ENCODE data around the gene DENND1A.

DENND1A gene

GRCh38 chr9:123702483-123702882 is 227.4 kb downstream of the DENND1A start:
- Histone ChIP-seq H3K4me3 (ENCODE audit: low read depth, low read length) (no peak overlapping the region), H3K27ac (ENCODE audit: low read depth, low read length) (no peak overlapping the region), H3K9ac (ENCODE audit: low read depth, low read length) (no peak overlapping the region), H3K36me3 (ENCODE audit: control insufficient read depth, insufficient read depth, low read length) (no peaks in the 10 kb centered on the region), H3K4me1 (ENCODE audit: control insufficient read depth, insufficient read depth, low read length) (0 out of 2 replicates have a peak, but pooled peaks cover 5% of the 10 kb centered on the region), H3K9me3 (ENCODE audit: control insufficient read depth, insufficient read depth, low read length) (0 out of 2 replicates have a peak, but pooled peaks cover 3% of the 10 kb centered on the region), H3K27me3 (ENCODE audit: control insufficient read depth, insufficient read depth, low read length) (no peaks in the 10 kb centered on the region)

DNA sequence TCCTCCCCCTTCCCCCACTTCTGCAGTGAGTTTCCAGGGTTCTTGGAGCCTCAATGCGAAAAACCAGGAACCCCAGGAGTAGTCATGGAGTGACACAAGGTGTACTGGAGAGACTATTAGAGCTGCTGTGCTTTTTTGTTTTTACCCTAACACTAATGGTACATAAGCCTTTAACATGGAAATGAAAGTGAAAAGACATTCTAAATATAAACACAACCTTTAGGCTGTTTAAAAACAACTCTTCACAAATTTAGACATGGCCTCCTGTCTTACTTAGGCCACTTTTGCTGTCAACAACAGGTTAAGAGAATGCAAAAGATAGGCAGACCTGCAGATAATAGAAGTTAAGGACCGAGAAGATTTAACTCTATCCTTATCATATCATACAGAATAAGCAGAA is 232.2 kb downstream of the DENND1A start:
- peaks cover 5% of the 10 kb centered on the region; the same call in 1 of the 2 replicates for H3K4me1 ChIP-seq (ENCODE audit: control insufficient read depth, insufficient read depth, low read length)
- H3K9me3 ChIP-seq (ENCODE audit: control insufficient read depth, insufficient read depth, low read length) = 0 out of 2 replicates have a peak, but pooled peaks cover 2% of the 10 kb centered on the region
- no peak overlapping the region for H3K27ac ChIP-seq (ENCODE audit: low read depth, low read length)
- H3K27me3 ChIP-seq (ENCODE audit: control insufficient read depth, insufficient read depth, low read length) = no peaks in the 10 kb centered on the region
- H3K4me3 ChIP-seq (ENCODE audit: low read depth, low read length) = no peak overlapping the region
- no peaks in the 10 kb centered on the region for H3K36me3 ChIP-seq (ENCODE audit: control insufficient read depth, insufficient read depth, low read length)
- no peak overlapping the region for H3K9ac ChIP-seq (ENCODE audit: low read depth, low read length)

DNA sequence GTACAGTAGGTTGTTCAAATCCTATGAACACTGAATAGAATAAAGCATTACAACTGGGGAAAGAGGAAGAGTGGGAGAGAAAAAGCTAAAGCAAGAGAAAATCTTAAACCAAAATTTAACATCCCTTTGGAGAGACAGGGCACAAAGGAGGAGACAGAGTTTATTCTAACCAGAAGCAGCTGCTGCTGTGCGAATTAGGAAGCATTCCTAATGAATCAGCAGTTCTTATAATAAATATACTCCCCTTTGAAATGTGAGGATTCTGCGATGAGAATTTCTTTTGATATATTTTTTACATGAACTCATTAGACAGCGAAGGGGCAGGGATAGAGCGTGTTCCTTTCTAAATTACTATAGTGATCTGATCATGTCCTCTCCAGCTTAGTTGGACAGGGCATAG is 233.4 kb downstream of the DENND1A start:
- Histone ChIP-seq H3K9me3 (ENCODE audit: control insufficient read depth, insufficient read depth, low read length) (no peaks in the 10 kb centered on the region), H3K9ac (ENCODE audit: low read depth, low read length) (no peak overlapping the region), H3K4me3 (ENCODE audit: low read depth, low read length) (no peak overlapping the region), H3K36me3 (ENCODE audit: control insufficient read depth, insufficient read depth, low read length) (no peaks in the 10 kb centered on the region), H3K27me3 (ENCODE audit: control insufficient read depth, insufficient read depth, low read length) (no peaks in the 10 kb centered on the region), H3K4me1 (ENCODE audit: control insufficient read depth, insufficient read depth, low read length) (peaks cover 5% of the 10 kb centered on the region; the same call in 1 of the 2 replicates), H3K27ac (ENCODE audit: low read depth, low read length) (no peak overlapping the region)

DNA sequence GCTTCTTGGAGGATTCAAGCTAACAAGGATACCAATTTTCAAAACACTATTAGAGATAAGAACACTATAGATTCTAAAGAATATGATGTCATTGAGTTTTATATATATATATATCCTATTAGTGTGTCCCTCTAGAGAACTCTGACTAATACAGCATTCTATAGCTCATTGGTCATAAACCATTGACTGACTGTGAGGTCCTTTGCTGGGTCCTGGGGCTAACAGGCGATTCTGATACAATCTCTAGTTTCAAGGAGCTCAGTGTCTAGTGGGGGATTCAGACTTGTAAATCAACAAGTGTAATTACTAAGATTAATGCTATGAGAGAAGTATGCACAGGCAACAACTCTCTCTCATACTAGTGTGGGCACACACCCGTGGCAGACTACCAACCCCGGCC is 234.5 kb downstream of the DENND1A start:
- no peak overlapping the region for H3K4me3 ChIP-seq (ENCODE audit: low read depth, low read length)
- no peak overlapping the region for H3K9ac ChIP-seq (ENCODE audit: low read depth, low read length)
- H3K9me3 ChIP-seq (ENCODE audit: control insufficient read depth, insufficient read depth, low read length) = no peaks in the 10 kb centered on the region
- H3K27me3 ChIP-seq (ENCODE audit: control insufficient read depth, insufficient read depth, low read length) = no peaks in the 10 kb centered on the region
- no peak overlapping the region for H3K27ac ChIP-seq (ENCODE audit: low read depth, low read length)
- peaks cover 5% of the 10 kb centered on the region; the same call in 1 of the 2 replicates for H3K4me1 ChIP-seq (ENCODE audit: control insufficient read depth, insufficient read depth, low read length)
- H3K36me3 ChIP-seq (ENCODE audit: control insufficient read depth, insufficient read depth, low read length) = no peaks in the 10 kb centered on the region

DNA sequence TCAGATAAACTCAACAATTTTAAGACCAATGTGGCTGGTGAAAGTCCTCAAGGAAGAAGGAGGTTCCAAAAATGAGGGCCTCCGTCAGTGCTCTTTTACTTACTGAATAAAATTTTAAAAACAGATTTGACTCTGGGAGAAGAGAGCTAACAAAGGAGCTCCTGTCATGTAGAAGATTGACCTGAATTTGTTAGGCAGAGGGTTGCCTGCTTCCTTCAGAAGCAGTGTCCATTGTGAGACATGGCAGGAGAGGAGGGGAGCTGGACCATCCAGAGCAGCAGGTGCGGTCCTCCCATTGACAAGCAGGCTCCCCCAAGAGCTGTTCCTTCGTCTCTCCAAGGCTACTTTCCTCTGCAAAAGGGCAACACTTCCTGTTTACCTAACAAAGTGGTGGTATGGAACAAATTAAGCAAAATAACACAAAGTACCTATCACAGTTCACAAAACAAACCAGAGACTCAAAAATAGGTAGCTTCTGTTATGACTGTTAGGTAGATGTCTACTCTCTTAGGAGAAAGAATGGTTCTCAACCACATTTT is 238.1 kb downstream of the DENND1A start:
- Histone ChIP-seq H3K4me3 (ENCODE audit: low read depth, low read length) (no peak overlapping the region), H3K27ac (ENCODE audit: low read depth, low read length) (no peak overlapping the region), H3K36me3 (ENCODE audit: control insufficient read depth, insufficient read depth, low read length) (no peaks in the 10 kb centered on the region), H3K27me3 (ENCODE audit: control insufficient read depth, insufficient read depth, low read length) (no peaks in the 10 kb centered on the region), H3K4me1 (ENCODE audit: control insufficient read depth, insufficient read depth, low read length) (no peaks in the 10 kb centered on the region; the same call in 1 of the 2 replicates), H3K9ac (ENCODE audit: low read depth, low read length) (no peak overlapping the region), H3K9me3 (ENCODE audit: control insufficient read depth, insufficient read depth, low read length) (no peaks in the 10 kb centered on the region)

- H3K4me3 ChIP-seq (ENCODE audit: low read depth, low read length) = no peak overlapping the region
- no peaks in the 10 kb centered on the region for H3K27me3 ChIP-seq (ENCODE audit: control insufficient read depth, insufficient read depth, low read length)
- no peaks in the 10 kb centered on the region for H3K4me1 ChIP-seq (ENCODE audit: control insufficient read depth, insufficient read depth, low read length)
- H3K36me3 ChIP-seq (ENCODE audit: control insufficient read depth, insufficient read depth, low read length) = no peaks in the 10 kb centered on the region
- no peak overlapping the region for H3K27ac ChIP-seq (ENCODE audit: low read depth, low read length)
- H3K9ac ChIP-seq (ENCODE audit: low read depth, low read length) = no peak overlapping the region
- H3K9me3 ChIP-seq (ENCODE audit: control insufficient read depth, insufficient read depth, low read length) = no peaks in the 10 kb centered on the region
These were observed 240.1 kb downstream of the DENND1A start for GRCh38 chr9:123689701-123690428.

DNA sequence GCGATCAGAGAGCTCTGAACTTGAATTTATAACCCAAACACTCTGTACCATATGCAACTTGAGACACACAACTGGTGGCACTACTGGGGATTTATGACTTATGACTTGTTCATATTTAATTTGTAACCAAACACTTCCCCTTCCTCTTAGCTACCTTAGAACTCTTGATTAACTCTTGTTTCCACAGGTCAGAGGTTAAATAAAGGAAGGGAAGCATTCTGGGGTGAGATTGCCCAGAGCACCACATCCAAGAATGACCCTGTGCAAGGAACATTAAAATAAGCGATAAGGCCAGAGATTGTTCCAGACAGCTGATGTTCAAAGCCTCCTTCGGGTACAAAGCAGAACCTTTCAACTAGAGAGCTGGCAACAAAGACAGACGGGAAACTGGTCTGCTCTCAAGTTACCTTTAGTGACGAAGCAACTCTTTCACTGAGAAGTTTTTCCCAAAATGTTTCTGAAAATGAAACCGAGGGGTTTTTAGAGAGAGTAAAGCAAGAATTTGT is 242.6 kb downstream of the DENND1A start:
- no peaks in the 10 kb centered on the region for H3K36me3 ChIP-seq (ENCODE audit: control insufficient read depth, insufficient read depth, low read length)
- H3K4me1 ChIP-seq (ENCODE audit: control insufficient read depth, insufficient read depth, low read length) = no peaks in the 10 kb centered on the region
- H3K27ac ChIP-seq (ENCODE audit: low read depth, low read length) = no peak overlapping the region
- no peaks in the 10 kb centered on the region for H3K9me3 ChIP-seq (ENCODE audit: control insufficient read depth, insufficient read depth, low read length)
- H3K9ac ChIP-seq (ENCODE audit: low read depth, low read length) = no peak overlapping the region
- no peaks in the 10 kb centered on the region for H3K27me3 ChIP-seq (ENCODE audit: control insufficient read depth, insufficient read depth, low read length)
- no peak overlapping the region for H3K4me3 ChIP-seq (ENCODE audit: low read depth, low read length)

GRCh38 chr9:123686829-123687192 is 243.1 kb downstream of the DENND1A start:
- Histone ChIP-seq H3K27me3 (ENCODE audit: control insufficient read depth, insufficient read depth, low read length) (no peaks in the 10 kb centered on the region), H3K9me3 (ENCODE audit: control insufficient read depth, insufficient read depth, low read length) (no peaks in the 10 kb centered on the region), H3K27ac (ENCODE audit: low read depth, low read length) (no peak overlapping the region), H3K4me1 (ENCODE audit: control insufficient read depth, insufficient read depth, low read length) (no peaks in the 10 kb centered on the region), H3K36me3 (ENCODE audit: control insufficient read depth, insufficient read depth, low read length) (no peaks in the 10 kb centered on the region), H3K9ac (ENCODE audit: low read depth, low read length) (no peak overlapping the region), H3K4me3 (ENCODE audit: low read depth, low read length) (no peak overlapping the region)

DNA sequence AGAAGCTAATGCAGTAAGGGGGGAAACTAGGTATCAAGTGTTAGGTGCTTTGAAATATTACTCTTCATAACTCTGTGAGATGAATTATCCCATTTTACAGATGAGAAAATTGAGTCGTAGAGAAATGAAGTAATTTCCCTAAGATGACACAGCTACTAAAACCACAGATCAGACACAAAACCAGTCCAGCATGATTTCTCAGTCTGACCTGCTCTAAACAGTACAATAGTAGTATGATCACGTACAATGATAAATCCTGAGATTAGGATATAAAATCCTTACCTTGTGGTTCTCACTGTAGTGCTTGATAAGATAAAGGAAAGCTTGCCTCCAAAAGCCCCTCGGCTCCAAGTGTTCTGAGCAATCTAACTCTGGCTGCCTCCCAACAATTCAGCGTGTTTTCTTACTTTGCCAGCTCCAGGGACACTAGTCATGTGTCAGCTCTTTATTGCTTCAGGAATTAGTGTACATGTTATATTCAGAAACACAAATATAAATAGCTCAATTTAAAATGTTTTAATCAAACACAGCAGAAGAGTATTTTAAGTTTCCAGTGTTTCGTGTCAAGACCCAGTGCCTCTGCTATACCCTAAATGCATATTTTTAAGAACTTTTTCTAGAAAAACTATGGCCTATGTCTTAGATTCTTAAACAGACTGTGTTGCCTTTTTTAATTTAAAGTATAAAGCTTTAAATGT is 243.6 kb downstream of the DENND1A start:
- Histone ChIP-seq H3K4me3 (ENCODE audit: low read depth, low read length) (no peak overlapping the region), H3K4me1 (ENCODE audit: control insufficient read depth, insufficient read depth, low read length) (no peaks in the 10 kb centered on the region), H3K36me3 (ENCODE audit: control insufficient read depth, insufficient read depth, low read length) (no peaks in the 10 kb centered on the region), H3K27ac (ENCODE audit: low read depth, low read length) (no peak overlapping the region), H3K9me3 (ENCODE audit: control insufficient read depth, insufficient read depth, low read length) (no peaks in the 10 kb centered on the region), H3K27me3 (ENCODE audit: control insufficient read depth, insufficient read depth, low read length) (no peaks in the 10 kb centered on the region), H3K9ac (ENCODE audit: low read depth, low read length) (no peak overlapping the region)

DNA sequence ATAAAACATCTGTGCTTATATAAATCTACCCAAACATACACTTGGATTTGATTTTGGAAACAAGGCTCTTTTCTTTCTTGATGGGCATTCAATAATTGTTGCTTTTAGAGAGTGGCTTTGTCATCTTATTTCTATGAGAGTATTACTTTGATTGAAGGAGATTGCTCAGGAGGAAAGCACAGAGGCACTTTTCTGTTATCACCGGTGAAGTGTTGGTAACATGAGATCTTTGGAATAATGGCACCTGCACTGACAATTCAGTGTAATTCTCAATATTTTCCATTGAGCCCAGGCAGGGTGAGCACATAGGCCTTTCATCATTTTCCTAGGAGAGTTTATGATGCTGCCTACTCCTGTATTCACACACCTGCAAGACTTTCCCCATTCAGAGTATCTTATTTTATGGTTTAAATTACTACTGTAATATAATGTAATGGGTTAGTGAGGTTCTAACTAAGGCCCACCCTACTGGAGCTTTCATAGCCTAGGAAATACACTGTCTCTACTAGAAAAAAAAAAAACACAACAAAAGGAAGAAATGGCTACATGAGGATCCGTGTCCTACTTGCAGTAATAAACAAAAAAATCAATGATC is 244.3 kb downstream of the DENND1A start:
- Histone ChIP-seq H3K27me3 (ENCODE audit: control insufficient read depth, insufficient read depth, low read length) (no peaks in the 10 kb centered on the region), H3K4me3 (ENCODE audit: low read depth, low read length) (no peak overlapping the region), H3K27ac (ENCODE audit: low read depth, low read length) (no peak overlapping the region), H3K9me3 (ENCODE audit: control insufficient read depth, insufficient read depth, low read length) (no peaks in the 10 kb centered on the region), H3K9ac (ENCODE audit: low read depth, low read length) (no peak overlapping the region), H3K36me3 (ENCODE audit: control insufficient read depth, insufficient read depth, low read length) (no peaks in the 10 kb centered on the region), H3K4me1 (ENCODE audit: control insufficient read depth, insufficient read depth, low read length) (no peaks in the 10 kb centered on the region)

All from HUES48 (cell line).